HG02623 (cell line): ENCODE data around the gene RALGAPA1.
"Not testable (repeated sequence)": the region's sequence is repeated elsewhere in the genome, so short reads cannot be mapped to it uniquely, and the experiment has no call there.

ENCODE experiments used
- ATAC-seq: cut with Tn5 transposase; IDR thresholded peaks from one replicate; pipeline ENCODE4 v1.9.1; 2021; ENCODE audit warnings: moderate library complexity; ENCODE audit not compliant: unreplicated experiment

Gene RALGAPA1

GRCh38 chr14:35808638-35809563 lies at the start of gene RALGAPA1:
Gene RALGAPA1 (minus strand): TSS chr14:35809295. CDS start chr14:35808835, 460 bp downstream.
- peak; percentile 97 for ATAC-seq

DNA sequence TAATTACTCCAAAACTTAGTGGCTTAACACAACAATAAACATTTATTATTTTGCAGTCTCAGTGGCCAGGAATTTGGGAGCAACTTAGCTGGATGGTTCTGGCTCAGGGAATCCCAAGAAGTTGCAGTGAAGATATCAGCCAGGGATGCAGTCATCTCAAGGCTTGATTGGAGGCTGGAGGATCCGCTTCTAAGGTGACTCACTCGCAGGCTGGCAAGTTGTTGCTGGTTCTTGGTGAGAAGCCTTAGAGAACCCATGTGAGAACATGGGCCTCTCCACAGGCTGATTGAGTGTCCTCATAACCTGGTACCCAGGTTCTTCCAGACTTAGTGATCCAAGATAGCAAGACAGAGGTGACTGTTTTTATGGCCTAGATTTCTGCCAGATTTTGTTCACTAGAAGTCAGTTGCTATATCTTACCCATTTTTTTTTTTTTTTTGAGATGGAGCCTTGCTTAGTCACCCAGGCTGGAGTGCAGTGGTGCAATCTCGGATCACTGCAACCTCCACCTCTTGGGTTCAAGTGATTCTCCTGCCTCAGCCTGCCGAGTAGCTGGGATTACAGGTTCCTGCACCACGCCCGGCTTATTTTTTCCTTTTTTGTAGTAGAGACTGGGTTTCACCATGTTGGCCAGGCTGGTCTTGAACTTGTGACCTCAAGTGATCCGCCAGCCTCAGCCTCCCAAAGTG lies 49.6 kb upstream of the RALGAPA1 start:
- no peak for ATAC-seq

- ATAC-seq = peak; percentile 87
Observed at GRCh38 chr14:35855876-35856481, 46.9 kb upstream of the RALGAPA1 start.

GRCh38 chr14:35854696-35855270 lies 45.7 kb upstream of the RALGAPA1 start:
- ATAC-seq = no peak

DNA sequence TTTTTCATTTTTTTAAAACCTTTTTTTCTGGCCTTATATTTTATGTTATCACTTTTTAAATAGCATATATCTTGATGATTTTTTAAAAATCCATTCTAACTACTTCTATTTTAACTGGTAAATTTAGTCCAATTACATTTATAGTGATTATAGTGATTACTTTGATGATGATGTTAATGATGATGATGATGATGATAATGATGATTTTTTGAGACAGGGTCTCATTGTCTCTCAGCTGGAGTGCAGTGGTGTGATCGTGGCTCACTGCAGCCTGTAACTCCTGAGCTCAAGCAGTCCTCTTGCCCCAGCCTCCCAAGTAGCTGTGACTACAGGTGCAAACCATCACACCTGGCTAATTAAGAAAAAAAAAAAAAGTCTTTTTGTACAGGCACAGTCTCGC lies 44.1 kb upstream of the RALGAPA1 start:
- no peak for ATAC-seq

GRCh38 chr14:35851823-35852222 lies 42.7 kb upstream of the RALGAPA1 start:
- no peak for ATAC-seq

- ATAC-seq = no peak
Observed at GRCh38 chr14:35849122-35849521, 40.0 kb upstream of the RALGAPA1 start.

- ATAC-seq = no peak
Observed at GRCh38 chr14:35847636-35848035, 38.5 kb upstream of the RALGAPA1 start.

DNA sequence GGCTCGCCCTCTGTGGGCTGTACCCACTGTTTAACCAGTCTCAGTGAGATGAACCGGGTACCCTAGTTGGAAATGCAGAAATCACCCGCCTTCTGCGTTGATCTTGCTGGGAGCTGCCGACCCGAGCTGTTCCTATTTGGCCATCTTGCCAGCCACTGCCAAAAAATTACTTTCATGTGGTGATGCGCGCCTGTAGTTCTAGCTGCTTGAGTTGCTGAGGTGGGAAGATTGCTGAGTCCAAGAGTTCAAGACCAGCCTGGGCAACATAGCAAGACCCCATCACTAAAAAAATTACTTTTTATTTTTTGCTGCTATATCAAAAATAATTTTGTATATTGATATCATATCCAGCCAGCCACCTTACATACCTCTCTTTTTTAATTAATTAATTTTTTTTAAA lies 35.4 kb upstream of the RALGAPA1 start:
- ATAC-seq = no peak

GRCh38 chr14:35842245-35842644 lies 33.1 kb upstream of the RALGAPA1 start:
- not testable (repeated sequence) for ATAC-seq

DNA sequence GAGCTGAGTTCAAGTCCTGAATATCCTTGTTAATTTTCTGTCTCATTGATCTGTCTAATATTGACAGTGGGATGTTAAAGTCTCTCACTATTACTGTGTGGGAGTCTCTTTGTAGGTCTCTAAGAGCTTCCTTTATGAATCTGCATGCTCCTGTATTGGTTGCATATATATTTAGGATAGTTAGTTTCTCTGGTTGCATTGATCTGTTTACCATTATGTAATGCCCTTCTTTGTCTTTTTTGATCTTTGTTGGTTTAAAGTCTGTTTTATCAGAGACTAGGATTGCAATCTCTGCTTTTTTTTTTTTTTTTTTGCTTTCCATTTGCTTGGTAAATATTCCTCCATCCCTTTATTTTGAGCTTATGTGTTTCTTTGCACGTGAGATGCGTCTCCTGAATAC lies 32.6 kb upstream of the RALGAPA1 start:
- not testable (repeated sequence) for ATAC-seq

- no peak for ATAC-seq
Observed at GRCh38 chr14:35835208-35835982, 26.3 kb upstream of the RALGAPA1 start.

DNA sequence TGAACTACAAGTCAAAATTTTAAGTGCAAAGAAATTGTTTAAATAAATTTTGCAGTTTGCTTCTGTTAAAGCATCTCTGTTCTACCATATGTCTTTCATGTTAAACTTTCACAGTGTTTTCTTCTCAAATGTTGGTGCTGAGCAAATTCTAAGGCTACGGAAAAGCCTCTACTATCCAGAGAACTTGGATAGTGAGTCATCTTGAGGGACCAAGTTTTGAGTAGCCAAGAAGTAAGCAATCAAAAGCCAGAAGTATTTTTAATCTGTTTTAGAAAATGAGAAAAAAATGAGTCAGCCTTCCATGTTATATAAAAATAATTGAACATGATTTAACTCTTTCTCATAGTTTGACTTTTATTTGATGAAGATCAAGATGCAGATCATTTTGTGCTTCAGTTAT lies 20.4 kb upstream of the RALGAPA1 start:
- no peak for ATAC-seq

DNA sequence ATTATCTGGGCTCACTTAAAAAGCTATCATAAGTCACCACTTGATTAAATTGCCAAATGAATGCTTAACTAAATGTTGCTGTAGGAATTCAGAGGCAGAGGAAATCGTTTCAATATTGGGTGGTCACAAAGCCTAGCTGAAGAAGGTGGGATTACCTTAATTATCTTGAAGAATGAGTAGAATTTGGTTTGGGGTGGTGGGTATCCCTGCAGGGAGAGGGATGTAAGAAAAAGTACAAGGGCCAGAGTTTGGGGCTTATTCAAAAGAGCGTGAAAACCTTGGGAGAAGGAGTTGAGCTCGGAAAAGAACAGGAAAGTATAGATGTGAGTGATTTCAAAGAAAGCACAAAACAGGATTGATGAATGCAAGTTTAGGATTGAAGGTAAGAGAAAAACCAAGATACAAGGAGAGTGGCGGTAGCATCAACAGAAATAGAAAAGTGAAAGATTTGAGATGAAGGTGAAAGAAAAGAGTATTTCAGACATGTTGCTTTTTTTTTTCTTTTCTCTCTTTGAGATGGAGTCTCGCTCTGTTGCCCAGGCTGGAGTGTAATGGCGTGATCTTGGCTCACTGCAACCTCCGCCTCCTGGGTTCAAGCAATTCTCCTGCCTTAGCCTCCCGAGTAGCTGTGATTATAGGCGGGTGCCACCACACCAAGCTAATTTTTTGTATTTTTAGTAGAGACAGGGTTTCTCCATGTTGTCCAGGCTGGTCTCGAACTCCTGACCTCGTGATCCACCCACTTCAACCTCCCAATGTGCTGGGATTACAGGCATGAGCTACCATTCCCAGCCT lies 18.8 kb upstream of the RALGAPA1 start:
- no peak for ATAC-seq

DNA sequence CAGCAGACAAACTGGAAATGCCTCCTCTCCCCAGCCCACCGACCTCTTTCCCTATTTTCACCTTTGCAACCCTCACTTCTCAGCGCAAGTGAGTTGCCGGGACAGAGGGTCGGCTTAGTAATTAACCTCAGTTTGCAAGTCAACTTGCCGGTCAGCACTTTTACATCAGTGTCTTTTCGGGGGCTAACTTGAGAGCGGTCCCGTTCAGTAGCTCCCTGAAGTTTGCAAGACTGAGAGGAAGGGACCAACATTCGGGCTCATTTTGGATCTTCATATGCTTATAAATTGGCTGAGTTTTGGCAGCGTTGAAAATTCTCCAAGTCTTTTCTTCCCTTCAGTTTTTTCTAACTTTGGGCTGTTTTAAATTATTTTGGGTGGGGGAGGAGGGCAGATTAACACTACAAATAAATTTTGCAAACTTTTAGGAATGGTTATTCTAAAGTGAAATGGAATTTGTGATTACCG lies 17.9 kb upstream of the RALGAPA1 start:
- no peak for ATAC-seq

DNA sequence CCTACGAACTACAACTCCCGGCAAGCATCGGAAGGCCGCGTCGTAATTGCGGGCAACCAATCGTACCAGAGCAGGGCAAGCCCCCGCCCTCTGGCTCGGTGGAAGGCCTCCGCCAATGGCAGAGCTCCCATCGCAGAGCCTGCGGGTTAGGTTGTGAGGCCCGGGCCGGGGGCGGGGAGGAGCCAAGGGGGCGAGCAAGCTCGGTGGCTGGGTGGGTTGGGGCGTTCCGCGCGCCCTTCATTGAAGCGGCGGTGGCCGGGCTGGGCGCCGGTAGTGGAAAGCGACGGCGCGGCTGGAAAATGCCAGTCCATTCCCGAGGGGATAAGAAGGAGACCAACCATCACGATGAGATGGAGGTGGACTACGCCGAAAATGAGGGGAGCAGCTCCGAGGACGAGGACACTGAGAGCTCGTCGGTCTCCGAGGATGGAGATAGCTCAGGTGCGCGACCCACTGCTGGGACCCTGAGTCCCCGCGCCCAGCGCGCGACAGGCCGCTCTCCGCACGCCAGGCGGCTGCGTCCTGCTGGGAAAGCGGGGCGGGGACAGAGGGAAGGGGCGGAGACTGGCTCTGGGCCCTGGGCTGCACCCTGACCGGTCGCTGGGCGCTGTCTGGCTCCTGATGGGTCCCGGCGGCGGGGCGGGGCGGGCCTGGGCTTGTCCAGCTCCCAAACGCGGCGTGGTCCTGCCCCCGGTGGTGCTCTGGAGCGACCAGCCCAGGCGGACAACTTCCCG lies 17.3 kb upstream of the RALGAPA1 start, which contains the start of gene BRMS1L:
TSS of gene BRMS1L (plus strand) at position 121 of the 734 bp plus-strand sequence. CDS start at position 300, 179 bp downstream.
- ATAC-seq = peak; percentile 95

GRCh38 chr14:35825968-35826217 lies 16.8 kb upstream of the RALGAPA1 start:
- ATAC-seq = no peak

- not testable (repeated sequence) for ATAC-seq
Observed at GRCh38 chr14:35824446-35825165, 15.5 kb upstream of the RALGAPA1 start.
